Tibial nerve (tissue), 3 donors: ENCODE results near the gene NPW.
A peak's percentile ranks its signal among the peaks of the same experiment; 100 is the strongest.

Experiments used
- POLR2A ChIP-seq, 2 donors: fragments of 450-650 bp; IDR thresholded peaks; one replicate each; pipeline ENCODE4 v1.6.1; 2017; ENCODE audit warnings: antibody characterized with exemption in 2 of 2, mild to moderate bottlenecking in 2 of 2, moderate library complexity in 2 of 2
- TF ChIP-seq, protein P1 (sequence below), 5 experiments: fragments of 200-600 bp in 3 of 5; fragments of 450-650 bp in 2 of 5; sonication (generic) in 3 of 5; IDR thresholded peaks; one replicate each; pipeline ENCODE4 v1.5.1; 2016 to 2019; ENCODE audit warnings: antibody characterized with exemption in 5 of 5, mild to moderate bottlenecking in 3 of 5, moderate library complexity in 2 of 5

DNA sequence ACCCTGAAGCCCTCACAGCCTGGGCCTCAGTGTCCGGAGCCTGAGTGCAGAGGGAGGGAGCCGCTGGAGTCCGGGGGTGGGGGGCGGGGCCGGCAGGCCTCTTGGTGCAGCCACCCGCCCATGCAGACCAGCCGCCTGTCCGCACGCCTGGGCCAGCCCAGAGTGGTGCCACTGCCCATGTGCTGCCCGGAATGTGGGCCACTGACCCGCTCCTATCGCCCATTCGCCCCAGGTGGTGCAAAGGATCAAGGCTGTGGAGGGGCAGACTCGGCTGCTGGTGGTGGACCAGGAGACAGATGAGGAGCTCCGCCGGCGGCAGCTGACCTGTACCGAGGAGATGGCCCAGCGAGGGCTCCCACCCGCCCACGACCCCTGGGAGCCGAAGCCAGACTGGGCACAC lies 9.8 kb downstream of the NPW start:
- TF ChIP-seq POLR2A (IDR thresholded peaks at IDR 0.05): peak in 1 of 2 donors; percentile 29
- TF ChIP-seq, protein P1, sequence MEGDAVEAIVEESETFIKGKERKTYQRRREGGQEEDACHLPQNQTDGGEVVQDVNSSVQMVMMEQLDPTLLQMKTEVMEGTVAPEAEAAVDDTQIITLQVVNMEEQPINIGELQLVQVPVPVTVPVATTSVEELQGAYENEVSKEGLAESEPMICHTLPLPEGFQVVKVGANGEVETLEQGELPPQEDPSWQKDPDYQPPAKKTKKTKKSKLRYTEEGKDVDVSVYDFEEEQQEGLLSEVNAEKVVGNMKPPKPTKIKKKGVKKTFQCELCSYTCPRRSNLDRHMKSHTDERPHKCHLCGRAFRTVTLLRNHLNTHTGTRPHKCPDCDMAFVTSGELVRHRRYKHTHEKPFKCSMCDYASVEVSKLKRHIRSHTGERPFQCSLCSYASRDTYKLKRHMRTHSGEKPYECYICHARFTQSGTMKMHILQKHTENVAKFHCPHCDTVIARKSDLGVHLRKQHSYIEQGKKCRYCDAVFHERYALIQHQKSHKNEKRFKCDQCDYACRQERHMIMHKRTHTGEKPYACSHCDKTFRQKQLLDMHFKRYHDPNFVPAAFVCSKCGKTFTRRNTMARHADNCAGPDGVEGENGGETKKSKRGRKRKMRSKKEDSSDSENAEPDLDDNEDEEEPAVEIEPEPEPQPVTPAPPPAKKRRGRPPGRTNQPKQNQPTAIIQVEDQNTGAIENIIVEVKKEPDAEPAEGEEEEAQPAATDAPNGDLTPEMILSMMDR (IDR thresholded peaks at IDR 0.05): no peak
